CD4-positive, alpha-beta T cell treated with Interleukin-12 subunit alpha and Interleukin-12 subunit beta, for 1 hour (primary cell): ENCODE data around the gene S1PR3.

Experiments
- DNase-seq: peaks from one replicate; pipeline ENCODE4 v3.0.0-alpha.2; 2020

Gene S1PR3

DNA sequence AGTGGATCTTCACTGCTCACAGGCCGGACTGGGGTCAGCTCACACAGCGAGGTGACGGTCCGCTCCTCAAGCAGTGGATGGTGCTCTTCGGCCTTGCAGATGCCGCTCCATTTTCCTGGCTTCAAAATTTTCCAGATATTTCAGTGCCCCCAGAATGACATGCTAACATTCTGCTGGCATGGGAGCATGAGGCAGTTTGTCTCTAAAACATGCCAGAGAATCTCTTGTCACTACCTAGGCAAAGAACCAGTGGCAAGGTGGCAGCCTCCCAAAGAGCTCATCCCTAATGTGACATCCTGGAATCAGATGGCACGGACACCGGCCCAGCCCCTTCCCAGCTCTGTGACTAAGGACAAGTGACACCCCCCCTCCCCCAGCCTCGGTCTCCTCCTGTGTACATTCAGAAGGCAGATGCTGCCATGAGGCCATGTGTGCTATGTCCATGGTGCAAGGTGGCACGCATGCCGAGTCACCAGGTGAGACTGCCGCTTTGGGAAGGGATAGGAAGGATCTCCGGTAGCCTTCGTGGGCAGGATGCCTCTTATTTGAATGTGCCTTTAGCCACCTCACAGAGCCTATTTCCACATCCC is 2.7 kb downstream of the S1PR3 start:
- no peak for DNase-seq

GRCh38 chr9:88994469-88995199 is 3.4 kb downstream of the S1PR3 start:
- DNase-seq: no peak

- DNase-seq: no peak
Observed at GRCh38 chr9:88995200-88995577, 3.9 kb downstream of the S1PR3 start.

DNA sequence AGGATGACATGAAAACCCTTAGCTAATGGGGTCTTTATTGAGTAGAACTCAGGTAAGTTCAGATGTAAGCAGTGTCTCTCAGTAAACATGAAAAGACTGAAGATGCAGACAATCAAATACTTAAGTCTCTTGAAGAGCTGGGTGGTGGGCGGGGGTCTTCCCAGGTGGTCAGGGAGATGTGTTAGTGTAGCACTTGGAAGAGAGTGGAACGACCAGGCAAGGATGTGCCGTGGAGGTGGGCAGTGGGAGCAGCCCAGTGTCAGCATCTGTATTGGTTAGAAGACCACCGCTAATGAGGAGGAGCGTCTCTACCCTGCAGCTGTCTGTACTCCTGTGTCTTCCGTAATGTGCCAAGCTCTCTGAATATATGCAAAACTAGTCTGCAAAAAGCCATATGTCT is 4.4 kb downstream of the S1PR3 start:
- DNase-seq: no peak

- no peak for DNase-seq
Observed at GRCh38 chr9:88996046-88996920, 5.0 kb downstream of the S1PR3 start.

DNA sequence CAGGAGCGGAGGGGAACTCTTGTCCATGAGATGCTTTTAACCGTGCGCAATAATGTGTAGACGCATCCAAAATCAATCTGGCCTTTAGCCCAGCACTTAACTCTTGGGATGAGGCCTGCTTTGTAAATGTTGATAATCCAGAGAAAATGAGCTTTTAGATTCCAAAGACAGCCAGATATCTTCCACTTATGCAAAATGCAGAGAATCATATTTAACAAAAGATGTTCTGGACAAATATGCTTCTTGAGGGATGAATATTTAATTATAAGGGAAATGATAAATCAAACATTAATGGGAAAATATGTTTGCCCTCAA is 5.6 kb downstream of the S1PR3 start:
- no peak for DNase-seq

DNA sequence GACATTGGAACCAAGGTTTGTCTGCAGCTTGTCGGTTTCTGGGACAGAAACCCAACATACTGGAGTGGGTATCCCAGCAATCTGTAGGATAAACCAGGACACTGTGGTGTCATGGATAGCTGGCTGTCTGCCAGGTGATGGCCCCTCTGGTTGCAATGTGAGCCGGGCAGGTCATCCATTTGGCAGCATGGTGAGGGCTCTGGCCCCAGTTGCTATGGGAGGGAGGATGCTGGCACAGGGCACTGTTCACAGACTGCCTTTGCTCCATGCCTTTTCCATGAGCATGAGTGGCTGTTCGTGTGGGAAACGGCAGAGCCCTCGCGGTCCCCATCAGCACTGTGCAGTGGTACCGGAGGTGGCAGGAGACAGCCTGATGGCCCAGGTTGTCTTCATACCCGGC is 6.4 kb downstream of the S1PR3 start:
- DNase-seq: no peak

DNA sequence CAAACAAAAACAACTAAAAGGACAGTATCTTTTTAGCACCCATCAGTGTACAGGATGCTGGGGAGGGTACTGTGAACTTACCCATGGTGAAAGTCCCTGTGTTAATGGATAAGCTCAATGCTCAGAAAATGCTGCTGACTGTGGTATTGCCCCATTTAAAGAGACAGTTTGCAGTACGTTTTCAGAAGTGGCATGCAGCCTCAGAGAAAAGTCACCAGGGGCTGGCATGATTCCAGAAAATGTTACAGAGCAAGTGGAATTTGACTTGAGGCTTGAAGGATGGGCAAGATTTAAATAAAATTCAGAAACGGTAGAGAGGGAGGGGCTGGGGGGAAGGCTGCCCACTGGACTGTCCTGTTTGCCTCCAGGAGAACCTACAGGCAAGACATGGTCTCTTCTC is 7.2 kb downstream of the S1PR3 start:
- DNase-seq: no peak

DNA sequence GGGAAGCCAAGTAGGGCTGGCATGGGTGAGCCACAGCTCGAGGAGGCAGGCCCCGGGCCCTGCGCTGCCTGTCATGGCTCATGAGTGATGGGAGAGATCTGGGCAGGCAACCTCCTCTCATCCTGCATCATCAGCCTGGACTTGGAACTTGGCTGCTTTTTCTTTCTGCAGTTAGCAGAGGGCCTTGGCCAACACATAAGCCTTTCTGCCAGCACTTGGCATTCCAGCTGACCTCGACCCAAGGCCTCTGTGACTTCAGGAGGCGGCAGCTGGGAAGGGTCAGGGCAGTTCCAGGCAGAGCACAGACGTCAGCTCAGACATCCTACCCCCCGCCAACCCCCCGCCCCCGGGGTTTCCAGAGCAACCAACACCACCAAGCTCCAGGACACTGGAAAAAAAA is 7.6 kb downstream of the S1PR3 start:
- no peak for DNase-seq

- no peak for DNase-seq
Observed at GRCh38 chr9:89000371-89000781, 9.1 kb downstream of the S1PR3 start.

DNA sequence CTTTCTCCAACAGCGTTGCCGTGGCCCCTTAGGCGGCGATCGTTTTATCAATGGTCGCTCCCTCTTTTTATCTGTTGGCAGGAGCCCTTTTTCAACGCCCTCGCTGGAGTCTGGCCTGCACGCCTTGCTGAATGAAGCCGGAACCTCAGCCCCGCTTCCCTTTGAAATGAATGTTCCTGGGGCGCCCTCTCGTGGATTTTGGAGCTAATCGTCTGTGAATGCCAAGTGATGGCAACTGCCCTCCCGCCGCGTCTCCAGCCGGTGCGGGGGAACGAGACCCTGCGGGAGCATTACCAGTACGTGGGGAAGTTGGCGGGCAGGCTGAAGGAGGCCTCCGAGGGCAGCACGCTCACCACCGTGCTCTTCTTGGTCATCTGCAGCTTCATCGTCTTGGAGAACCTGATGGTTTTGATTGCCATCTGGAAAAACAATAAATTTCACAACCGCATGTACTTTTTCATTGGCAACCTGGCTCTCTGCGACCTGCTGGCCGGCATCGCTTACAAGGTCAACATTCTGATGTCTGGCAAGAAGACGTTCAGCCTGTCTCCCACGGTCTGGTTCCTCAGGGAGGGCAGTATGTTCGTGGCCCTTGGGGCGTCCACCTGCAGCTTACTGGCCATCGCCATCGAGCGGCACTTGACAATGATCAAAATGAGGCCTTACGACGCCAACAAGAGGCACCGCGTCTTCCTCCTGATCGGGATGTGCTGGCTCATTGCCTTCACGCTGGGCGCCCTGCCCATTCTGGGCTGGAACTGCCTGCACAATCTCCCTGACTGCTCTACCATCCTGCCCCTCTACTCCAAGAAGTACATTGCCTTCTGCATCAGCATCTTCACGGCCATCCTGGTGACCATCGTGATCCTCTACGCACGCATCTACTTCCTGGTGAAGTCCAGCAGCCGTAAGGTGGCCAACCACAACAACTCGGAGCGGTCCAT is 10.0 kb downstream of the S1PR3 start:
- peak; percentile 67 for DNase-seq

DNA sequence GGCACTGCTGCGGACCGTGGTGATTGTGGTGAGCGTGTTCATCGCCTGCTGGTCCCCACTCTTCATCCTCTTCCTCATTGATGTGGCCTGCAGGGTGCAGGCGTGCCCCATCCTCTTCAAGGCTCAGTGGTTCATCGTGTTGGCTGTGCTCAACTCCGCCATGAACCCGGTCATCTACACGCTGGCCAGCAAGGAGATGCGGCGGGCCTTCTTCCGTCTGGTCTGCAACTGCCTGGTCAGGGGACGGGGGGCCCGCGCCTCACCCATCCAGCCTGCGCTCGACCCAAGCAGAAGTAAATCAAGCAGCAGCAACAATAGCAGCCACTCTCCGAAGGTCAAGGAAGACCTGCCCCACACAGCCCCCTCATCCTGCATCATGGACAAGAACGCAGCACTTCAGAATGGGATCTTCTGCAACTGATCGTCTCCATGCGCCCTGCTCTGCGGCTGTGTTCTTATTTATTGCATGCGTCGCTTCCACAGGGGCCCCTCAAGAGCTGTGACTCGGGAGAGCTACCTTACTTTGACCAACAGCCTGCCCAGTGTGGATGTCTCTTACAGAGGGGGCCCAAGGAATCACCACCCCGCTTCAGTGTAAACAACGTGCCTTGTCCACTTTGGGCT is 10.8 kb downstream of the S1PR3 start:
- DNase-seq: no peak

GRCh38 chr9:89002987-89003386 is 11.7 kb downstream of the S1PR3 start:
- no peak for DNase-seq

- no peak for DNase-seq
Observed at GRCh38 chr9:89005323-89005722, 14.1 kb downstream of the S1PR3 start.

DNA sequence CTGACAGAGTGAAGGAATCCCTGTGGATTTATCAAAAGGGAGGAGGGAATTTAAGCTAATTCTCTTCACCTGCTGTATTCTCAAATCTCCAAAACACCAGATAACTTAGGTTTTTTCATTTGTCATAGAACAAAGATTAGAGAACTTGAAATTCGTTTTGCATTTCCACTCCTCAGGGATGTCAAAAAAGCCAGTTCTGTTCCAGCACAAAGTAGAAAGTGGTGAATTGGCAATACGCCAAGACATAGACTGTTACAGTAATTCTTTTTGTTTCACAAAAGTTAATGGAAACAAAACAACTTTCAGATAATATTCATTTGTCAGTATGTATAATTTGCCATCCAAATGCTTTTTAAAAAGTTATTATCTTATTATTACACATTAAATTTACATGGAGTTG is 15.0 kb downstream of the S1PR3 start:
- DNase-seq: no peak

- no peak for DNase-seq
Observed at GRCh38 chr9:89006996-89007967, 16.0 kb downstream of the S1PR3 start.

GRCh38 chr9:89008055-89008743 is 16.9 kb downstream of the S1PR3 start:
- DNase-seq: no peak

DNA sequence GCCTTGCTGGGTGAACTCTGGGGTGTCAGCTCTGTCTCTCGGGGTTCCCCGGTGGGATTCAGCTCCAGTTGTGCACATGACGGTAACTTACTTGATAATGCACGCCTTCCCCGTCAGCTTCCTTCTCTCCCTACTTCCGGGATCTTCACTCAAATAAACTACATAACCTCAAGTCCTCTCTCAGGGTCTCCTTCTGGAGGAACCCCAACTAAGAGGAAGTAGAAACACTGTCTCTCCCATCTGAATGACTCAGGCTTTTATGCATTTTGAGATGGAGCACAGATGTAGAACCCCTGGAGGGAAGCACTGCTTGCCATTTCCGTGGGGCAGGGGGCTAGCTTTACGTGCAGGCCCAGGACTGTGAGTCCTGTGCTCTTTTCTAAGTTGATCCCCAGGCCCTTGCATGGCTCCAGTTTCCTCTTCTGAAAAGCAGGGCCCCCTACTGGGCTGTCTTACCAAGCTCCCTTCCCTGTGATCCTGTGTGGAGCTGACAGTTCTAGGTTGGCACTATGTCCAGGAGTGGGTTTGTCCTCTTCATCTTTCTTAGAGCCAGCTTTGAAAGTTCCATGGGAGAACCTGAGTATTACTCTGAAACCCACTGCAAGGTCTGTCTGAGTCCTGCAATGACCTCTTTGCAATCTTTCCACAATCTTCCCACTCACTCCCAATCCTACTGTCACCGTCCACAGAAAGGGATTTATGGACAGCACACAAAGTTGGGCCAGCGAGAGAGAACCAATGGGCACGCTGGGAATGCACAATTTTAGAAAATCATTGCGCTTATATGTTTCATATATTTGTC is 17.7 kb downstream of the S1PR3 start:
- DNase-seq: no peak

DNA sequence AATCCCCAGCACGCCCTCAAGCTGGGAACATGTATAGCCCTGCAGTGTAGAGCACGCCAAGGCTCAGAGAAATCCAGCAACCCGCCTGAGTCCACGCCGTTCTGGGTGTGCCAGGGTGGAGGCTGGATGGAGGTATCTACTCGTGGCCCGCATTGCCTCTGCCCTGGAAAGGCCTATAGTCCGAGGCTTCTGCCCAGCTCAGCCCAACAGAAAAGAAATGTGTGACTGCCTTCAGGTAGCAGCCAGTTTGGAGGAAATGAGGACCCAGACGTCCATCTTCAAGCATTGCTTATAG is 18.2 kb downstream of the S1PR3 start:
- DNase-seq: no peak

DNA sequence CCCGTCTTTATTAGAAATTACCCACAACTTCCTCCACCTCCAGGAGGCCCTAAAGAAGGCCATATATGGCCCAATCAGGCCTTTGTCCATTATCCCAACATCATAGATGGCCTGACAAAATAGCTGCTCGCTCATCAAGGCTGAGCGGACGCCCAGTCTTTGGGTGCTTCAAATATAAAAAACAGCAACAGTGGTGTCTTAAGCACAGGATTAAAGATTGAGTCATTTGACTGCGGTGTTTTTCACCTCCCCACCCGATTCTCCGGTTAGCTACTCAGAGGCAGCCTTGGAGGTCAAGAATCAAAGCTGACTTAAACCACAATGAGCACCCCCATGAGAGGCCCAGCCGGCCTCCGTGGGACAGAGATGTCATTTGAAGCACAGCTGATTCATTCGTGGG is 18.8 kb downstream of the S1PR3 start:
- no peak for DNase-seq
